Stimulated activated CD4-positive, alpha-beta T cell treated with anti-CD3 and anti-CD28 coated beads, Interleukin-1b, Interleukin-23, amount 100 ng/mL, for 4 hours (primary cell): ENCODE results near the gene CNKSR3.
"Not testable (repeated sequence)": the region's sequence is repeated elsewhere in the genome, so short reads cannot be mapped to it uniquely, and the experiment has no call there.

ENCODE experiments used
- DNase-seq, 2 donors: peaks; one replicate each; pipeline ENCODE4 v3.0.0-alpha.2; 2020; ENCODE audit warnings: low read depth in 2 of 2

The CNKSR3 gene

DNA sequence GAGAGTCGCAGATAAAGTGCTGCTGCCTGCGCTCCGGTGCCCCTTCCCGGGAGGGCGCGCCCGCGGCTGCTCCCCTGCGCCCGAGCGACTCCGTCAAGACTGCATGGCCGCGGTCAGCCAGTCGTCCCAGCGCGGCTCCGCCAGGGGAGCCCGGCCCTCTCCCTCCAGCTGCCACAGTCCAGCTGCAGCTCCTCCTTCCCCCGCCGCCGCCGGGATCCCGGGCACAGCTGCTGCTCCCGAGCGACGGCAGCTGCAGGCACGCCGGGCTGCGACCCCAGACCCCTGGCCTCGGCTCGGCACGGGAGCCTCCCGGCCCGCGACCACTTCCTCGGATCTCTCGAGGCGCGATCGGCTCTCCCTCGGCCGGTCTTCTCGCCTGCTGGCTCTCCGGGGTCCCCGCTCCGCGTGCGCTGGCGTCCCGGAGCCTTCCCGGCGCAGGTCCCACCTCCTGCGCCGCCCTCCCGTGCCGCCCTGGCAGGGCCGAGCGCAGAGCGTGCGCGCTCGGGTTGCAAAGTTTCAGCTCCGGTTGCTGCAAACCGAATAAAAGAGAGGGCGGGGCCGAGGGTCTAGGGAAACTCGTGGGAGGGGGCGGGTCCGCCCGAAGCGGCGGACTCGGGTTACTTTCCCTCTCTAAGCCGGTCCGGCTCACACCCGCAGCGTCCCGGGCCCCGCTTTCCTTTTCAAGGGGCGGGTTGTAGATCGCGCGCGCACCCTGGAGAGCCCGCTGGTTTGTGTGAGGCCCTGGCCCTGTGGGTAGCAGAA, at the start of gene CNKSR3:
Gene CNKSR3 (minus strand): TSS at position 542 of the 762 bp plus-strand sequence. CDS start 571 bp downstream, outside the sequence.
- peak in 1 of 2 donors; percentile 23 for DNase-seq

DNA sequence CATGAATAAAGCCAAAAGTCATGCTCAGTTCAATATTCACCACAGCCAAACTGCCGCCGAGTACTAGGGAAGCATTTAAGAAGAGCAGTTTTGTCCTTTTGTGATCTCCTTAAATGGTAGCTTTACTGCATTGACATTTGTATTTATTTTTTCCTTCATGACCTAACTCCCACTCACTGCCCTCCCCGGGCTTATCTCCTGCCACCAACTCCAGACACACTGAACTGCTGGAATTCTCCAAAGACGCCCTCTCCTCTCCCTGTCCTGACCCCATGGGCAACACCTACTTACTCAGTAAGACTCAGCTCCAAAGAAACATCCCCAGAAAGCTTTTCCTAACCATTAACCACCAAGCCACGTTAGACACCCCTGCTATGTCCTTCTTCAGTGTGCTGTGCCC, 48.5 kb upstream of the CNKSR3 start:
- DNase-seq: no peak

DNA sequence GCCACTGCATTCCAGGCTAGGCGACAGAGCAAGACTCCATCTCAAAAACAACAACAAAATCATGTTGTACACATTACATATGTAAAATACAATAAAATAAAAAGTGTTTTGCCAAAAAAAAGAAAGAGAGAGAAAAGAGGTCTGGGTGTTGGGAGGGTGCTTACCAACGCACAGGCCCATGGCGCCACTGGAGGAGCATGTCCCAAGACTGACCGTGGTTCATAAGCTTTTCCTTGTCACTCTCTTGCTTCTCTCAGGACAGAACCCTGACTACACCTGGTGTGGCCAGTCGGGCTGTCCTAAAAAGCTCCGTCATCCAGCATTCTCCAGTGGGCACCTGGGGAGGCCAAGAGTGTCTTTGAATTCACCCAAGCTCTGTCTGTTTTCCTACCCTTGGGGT, 48.0 kb upstream of the CNKSR3 start:
- DNase-seq: no peak

DNA sequence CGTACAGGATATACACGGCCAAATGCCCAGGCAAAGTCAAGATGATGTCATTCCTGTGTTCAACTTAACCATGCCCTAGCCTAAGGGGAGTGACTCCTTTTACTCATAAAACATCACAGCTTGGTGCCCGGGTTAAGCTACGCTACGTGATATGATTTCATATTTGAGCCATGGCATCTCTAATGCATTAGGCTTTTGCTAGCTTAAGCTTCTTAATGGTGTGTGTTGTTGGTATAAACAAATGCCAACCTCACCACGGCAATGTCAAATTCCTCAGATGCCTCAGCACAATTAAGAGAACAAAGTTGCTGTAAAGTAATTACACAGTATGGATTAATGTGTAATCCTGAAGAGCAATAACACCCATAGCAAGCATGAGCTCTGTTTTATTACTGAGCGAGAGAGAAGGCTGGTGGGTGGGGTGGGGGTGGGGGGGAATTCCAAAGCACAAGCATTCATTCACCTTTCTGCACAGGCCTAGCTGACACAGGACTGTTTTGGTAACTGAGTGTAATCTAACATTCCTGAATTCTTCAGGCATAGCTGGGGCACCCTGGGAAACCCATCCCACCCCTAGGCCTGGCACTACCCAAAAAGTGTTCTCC, 44.7 kb upstream of the CNKSR3 start:
- no peak for DNase-seq

DNA sequence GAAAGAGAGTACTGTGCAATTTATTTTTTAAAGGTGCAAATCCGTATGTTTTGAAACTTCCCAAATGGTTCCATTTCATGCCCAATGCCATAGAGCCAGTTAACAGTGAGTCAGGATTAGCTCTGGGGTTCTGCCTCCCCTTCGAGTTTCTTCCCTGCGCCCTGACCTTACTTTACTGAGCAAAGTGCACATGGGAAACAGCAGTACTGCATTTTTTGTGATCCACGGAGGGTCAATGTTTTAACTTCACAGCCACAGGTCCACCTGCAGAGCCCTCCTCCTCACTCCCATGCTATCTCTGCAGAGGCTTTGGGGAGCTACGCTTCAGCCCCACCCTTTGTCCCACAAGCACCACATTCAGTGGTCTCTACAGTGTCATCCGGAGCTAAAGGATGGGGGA, 44.0 kb upstream of the CNKSR3 start:
- no peak for DNase-seq

DNA sequence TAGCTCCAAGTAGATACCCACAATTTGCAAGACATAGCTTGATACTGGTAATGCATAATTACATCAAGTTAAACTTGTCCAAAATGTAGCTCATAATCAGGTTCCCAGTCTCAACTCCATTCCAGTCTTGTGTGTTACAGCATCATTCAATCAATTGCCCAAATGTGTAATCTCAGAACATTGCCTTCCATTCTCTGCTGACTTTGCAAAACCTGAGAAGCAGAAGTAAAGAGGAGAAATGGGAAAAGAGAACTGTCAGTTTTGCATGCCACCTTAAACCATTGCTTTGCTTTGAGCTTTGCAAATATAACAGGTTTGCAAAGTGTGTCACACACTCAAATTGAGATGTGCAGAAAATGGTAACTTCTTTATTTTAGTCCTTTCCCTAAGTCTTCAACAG, 40.3 kb upstream of the CNKSR3 start:
- no peak for DNase-seq

DNA sequence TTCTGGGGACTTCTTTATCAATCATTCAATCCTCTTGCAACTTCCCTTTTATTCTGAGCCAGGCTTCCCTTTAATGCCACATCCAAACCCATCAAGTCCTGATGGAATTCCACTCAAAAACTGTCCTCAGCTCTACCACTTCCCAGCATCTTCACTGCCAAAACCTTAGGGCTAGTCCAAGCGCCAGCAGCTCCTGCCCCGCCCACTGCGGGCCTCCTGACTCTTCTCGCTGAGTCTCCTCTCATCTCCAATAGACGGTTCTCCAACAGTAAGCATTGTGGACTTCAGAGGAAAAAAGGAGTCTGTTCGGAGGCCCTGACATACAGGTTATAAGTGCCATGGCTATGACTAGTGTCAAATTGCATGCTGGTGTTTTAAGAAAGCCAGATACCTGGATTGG, 38.7 kb upstream of the CNKSR3 start:
- DNase-seq: no peak

DNA sequence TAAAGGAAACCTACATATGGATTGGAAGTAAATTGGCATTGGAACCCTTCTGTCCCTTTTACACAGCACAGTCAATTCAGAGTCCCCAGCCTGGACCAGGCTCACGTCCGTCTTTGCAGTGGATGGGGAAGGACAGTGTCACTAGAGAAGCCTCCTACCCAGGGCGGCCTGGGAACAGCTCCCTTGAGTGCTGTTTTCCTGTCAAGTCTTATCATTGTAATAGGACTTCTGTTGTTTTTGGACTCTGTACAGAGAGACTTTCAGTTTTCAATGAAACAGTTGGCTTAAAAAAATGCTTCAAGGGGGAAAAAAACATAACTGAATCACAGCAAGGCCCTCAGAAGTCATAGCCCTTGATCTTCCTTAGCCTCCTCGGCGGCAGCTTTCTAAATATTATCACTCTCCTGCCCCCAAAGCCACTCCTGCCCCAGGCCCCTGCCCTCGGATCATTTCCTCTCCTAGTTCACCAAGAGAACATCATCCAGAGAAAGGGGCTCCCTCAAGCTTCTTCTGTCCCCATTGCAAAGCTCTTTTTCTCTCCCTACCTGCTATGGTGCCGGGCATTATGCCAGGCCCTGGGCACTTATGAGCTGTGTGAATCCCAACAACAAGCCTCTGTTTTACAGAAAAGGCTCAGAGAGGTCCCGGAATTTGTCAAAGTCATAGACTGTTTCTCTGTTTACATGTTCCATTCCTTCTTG, 37.8 kb upstream of the CNKSR3 start:
- DNase-seq: no peak

DNA sequence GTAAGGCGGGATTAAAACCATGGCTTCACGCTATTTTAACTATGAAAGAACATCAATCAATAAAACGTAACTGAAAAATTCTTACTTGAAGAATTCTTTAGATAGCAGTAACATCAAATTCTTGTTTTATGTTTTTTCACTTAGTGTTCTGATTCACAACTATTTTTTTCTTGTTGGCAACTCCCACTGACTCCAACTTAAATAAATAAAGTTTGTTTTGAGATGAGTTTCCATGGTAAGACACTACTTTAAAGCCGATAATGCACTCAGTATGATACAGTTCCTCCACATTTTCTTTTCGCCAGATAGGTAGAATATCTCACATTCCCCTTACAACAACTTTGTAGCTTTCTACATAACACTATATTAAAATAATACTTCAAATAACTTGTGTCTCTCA, 33.1 kb upstream of the CNKSR3 start:
- DNase-seq: no peak

DNA sequence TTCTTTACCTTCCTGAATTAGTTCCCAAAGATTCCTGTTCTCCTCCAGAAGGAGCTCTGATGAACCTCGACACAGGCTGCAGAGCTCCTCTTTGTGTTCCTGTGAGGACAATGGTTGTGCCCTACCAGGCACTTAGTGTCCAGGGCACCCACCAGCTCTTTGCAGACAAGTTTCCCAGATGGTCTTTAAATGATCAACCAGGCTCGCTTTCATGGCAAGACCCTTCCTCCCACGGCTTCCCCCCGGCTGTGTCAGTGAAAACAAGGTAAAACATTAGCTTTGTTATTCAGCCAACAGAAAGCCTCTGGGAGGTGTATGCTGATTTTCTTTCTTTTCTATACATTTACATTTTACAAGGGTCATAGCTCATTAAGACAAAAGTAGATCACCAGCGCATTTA, 32.3 kb upstream of the CNKSR3 start:
- DNase-seq: no peak

DNA sequence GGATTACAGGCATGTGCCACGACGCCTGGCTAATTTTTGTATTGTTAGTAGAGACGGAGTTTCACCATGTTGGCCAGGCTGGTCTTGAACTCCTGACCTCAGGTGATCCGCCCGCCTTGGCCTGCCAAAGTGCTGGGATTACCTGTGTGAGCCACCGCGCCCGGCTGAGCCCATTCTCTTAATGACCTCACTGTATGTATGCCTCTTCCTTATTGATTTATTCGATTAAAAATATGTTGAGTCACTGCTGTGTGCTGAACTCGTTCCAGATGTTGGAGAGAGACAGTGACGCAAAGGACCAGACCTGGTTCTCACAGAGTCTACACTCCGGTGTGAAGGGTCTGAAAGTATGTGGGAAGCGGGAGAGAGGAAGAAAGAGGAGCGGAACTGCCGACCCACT, 31.4 kb upstream of the CNKSR3 start:
- DNase-seq: not testable (repeated sequence)

DNA sequence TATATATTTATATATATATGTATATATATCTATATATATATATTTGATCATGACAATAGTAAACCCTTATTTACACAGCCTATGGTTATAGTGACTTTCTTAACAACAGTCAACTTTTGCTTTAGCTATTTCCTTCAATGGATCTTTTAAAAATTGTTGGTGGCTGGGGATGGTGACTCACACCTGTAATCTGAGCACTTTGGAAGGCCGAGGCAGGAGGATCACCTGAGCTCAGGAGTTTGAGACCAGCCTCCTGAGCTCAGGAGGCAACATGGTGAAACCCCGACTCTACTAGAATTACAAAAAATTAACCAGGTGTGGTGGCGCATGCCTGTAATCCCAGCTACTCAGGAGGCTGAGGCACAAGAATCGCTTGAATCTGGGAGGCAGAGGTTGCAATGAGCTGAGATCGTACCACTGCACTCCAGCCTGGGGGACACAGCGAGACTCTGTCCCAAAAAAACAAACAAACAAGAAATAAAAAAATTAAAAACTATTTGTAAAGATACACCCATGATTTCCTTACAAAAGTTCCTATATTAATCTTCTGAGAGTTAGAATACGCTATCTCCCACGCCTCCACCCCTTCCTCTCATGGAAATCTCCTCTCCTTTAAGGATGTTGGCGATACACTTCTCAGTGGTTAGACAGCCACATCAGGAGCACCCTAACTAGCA, 29.2 kb upstream of the CNKSR3 start:
- DNase-seq: no peak

DNA sequence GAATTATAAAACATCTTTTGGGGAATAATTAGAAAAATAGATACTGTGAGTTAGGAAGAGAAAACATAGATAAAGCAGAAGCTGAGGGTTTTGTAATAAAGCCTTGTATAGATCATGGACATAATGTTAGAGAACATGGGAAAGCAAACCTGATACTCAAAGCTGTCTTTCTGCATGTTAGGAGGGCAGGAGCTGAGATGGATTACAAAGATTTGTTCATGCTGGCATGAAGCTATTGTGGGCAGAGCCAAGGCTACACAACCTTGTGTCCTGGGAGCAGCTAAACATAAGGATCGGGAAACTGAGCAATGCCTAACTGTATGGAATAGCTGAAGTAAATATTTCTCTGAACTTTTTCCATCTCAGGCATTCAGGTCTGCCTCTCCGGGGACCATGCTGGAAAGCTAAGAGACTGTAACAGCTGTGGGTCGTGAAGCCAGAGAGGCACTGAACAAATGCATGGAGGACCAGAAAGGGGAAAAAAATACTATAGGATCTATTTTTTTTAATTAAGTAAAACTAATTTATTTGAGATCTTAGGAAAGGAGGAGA, 28.2 kb upstream of the CNKSR3 start:
- no peak for DNase-seq

DNA sequence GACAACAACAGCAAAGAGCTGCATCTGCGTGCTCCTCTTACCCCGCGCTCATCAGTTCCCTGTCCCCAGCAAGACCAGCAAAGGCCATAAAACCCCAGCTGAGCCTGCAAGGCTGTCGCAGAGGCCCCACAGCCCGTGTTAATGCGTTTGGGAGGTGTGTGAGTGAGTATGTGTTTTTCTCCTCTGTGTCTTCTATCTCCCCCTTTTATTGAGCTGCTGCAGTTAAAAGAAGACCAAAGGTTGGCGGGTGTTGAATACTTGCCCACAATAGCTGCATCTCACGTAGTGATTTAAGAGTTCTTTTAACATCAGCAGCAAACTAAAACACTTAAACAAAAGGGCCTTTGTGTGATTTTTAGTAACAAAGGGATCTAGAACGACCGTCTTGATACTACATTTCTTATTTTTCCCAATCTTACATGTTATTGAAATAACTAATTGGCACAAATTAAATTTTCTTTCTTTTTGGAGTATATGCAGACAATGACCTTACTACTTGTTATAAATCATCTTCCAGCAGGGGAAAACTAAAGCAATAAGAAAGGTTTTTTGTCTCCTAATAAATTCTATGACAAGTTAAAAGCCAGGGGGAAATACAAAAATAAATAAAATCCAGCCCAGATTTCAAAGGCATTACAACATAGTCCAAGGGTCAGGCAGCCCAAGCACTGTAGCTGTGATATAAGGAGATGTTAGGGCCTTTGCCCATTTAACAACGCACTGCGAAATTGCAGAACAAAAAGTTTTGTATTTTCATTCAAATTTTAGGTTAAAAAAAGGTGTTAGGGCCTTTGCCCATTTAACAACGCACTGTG, 27.2 kb upstream of the CNKSR3 start:
- DNase-seq: no peak

DNA sequence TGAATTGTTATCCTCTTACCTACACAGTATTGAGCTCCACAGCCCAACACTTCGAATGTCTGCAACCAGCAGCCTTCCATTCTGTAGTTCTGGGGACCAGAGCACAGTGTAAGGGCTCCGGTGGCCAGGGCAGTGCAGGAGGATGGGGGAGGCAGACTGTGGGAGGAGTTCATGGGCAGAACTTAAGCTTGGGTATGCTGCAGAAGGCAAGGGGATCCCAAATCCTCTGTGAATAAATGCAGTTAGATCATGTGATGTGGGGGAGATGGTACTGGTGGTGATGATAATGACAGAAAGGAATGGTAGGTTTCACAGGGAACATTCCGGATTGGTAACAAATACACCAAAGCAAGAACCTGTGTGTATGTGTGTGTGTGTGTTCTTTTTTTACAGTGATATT, 26.5 kb upstream of the CNKSR3 start:
- no peak for DNase-seq

DNA sequence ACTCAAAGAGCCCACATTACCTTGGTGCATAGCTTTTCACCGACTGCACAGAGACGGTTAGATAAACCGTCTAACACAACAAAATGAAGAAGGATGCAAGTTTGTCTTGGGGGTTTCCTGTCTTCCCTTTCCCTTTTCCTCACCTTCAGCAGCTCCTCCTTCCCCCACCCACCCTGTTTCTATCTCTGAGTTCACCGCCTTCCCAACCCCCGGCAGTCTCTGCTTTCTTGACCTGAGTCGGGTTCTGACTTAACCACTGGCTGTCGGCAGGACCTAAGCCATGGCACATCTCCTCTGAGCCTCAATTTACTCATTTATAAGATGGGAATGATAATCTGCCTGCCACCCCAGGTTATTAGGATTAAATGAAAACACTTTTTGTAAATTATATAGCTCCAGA, 25.8 kb upstream of the CNKSR3 start:
- no peak for DNase-seq

DNA sequence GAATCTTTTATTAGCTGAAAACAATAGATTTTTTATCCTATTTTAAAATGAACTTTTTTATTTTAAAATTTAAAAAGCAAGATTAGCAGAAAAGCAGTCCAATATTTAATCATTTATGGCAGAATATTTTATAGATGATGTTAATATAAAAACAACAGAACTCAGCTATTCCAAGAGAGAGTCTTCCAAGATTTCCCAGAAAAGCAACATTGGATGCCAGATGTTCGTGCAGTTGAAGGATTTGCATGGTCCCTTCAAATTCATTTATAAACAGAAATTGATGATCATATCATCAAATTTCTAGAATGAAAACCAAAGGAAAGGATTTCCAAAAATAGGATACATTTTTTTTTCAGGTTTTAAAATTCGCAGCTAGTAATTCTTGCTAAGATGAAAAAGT, 25.4 kb upstream of the CNKSR3 start:
- no peak for DNase-seq

DNA sequence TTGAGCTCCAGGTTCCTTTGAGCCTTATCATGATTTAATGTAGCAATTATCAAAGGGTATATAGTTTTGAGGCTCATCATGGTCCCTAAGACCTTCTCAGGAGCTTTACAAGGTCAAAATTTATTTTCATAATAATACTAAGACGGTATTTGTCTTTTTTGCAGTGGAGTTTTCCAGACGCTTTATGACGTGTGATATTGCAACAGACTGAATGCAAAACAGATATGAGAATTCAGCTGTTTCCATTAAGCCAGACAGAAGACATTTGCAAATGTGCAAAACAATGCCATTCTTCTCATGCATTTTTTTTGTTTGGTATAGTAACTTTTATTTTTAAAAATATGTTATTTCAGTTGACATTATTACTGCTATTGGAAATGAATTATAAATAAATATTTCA, 24.7 kb upstream of the CNKSR3 start:
- no peak for DNase-seq

DNA sequence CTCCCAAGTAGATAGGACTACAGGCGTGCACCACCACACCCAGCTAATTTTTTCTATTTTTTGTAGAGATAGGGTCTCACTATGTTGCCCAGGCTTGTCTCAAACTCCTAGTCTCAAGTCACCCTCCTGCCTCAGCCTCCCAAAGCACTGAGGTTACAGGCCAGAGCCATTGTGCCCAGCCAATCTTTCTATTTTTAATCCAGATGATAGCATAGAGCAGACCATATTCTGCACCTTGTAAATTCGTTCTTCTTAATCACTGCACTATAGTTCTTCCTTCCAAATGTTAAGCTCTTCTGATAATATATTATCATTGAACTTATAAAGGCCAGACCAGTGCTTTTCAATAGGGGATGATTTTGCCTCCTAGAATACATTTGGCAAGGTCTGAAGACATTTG, 24.0 kb upstream of the CNKSR3 start:
- no peak for DNase-seq

DNA sequence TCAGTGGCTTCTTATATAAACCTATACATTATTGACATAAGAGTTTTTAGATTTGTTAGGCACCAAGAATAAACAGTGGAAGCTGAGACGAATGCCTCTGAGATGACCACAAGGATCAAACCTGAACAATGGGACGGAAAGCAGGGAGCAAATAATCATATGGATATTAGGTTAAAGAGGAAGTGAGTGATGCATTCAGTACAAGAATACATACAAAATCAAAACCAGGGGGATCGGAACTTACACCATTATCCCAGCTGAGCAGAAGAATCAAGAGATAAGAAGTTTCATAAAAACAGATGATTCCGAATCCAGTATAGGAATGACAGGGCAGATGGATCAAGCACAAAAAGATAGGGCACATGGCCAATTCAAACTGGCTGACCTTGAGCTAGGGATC, 21.9 kb upstream of the CNKSR3 start:
- DNase-seq: no peak

DNA sequence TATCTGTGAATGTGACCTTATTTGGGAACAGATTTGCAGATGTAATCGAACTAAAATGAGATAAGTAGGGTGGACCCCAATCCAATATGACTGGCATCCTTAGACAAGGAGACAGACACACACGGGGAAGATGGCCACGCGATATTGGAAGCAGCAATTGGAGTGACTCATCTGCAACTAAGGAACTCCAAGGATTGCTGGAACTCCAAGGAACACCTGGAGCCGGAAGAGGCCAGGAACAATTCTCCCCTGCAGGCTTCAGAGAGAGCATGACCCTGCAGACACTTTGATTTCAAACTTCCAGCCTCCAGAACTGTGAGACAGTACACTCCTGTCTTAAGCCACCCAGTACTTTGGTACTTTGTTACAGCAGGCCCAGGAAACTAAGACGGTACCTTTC, 19.5 kb upstream of the CNKSR3 start:
- no peak for DNase-seq
